Neural cell (in vitro differentiated cells): ENCODE data around the gene TRAPPC1.
A peak's percentile ranks its signal among the peaks of the same experiment; 100 is the strongest.

Experiments
- CTCF ChIP-seq: fragments of 450-650 bp; IDR thresholded peaks from 2 replicates; pipeline ENCODE4 v1.5.1; 2014; ENCODE audit warnings: antibody characterized with exemption, mild to moderate bottlenecking, moderate library complexity; ENCODE audit not compliant: poor library complexity, severe bottlenecking
- EP300 ChIP-seq: fragments of 450-650 bp; conservative IDR thresholded peaks from 2 replicates; pipeline ENCODE4 v1.6.1; 2014; ENCODE audit warnings: antibody characterized with exemption, mild to moderate bottlenecking, moderate library complexity; ENCODE audit not compliant: poor library complexity, severe bottlenecking
- EZH2 ChIP-seq: fragments of 200-600, 300-800 bp; shearing (Covaris generic), sonication (generic); IDR thresholded peaks from 2 replicates; pipeline ENCODE4 v1.6.1; 2014; ENCODE audit warnings: antibody characterized with exemption, low read length, borderline replicate concordance, mild to moderate bottlenecking; ENCODE audit not compliant: insufficient read depth, poor library complexity, severe bottlenecking
- MXI1 ChIP-seq: fragments of 450-650 bp; conservative IDR thresholded peaks from 2 replicates; pipeline ENCODE4 v1.6.1; 2014; ENCODE audit warnings: antibody characterized with exemption, mild to moderate bottlenecking; ENCODE audit not compliant: poor library complexity, severe bottlenecking
- POLR2AphosphoS5 ChIP-seq: IDR thresholded peaks from 2 replicates; pipeline ENCODE4 v1.6.1; 2012
- RAD21 ChIP-seq: fragments of 450-650 bp; conservative IDR thresholded peaks from 2 replicates; pipeline ENCODE4 v1.6.1; 2014; ENCODE audit warnings: antibody characterized with exemption, mild to moderate bottlenecking, moderate library complexity
- SMC3 ChIP-seq: fragments of 450-650 bp; conservative IDR thresholded peaks from 2 replicates; pipeline ENCODE4 v1.6.1; 2014; ENCODE audit warnings: antibody characterized with exemption, mild to moderate bottlenecking, moderate library complexity; ENCODE audit not compliant: poor library complexity
- TAF1 ChIP-seq: IDR thresholded peaks from 2 replicates; pipeline ENCODE4 v1.6.1; 2012; ENCODE audit warnings: low read depth

GRCh38 chr17:7915179-7915610 lies 16.6 kb downstream of the TRAPPC1 start:
- TF ChIP-seq POLR2AphosphoS5 (no peak), CTCF (no peak), RAD21 (no peak), EP300 (no peak), EZH2 (no peak), MXI1 (no peak), SMC3 (no peak), TAF1 (peak; percentile 28)
